Neural crest cell (in vitro differentiated cells): ENCODE results near the gene TRPM2. TPM values are rescaled to one million over a fixed set of nuclear protein-coding genes. Genes with fewer than 3 reads are reported as not detected.

Experiments
- DNase-seq: peaks from one replicate; pipeline ENCODE4 v3.0.0; 2021; ENCODE audit warnings: low read depth, mixed read lengths, low spot score
- H3K27ac Mint-ChIP-seq: one replicate; pipeline ENCODE4 v1.8.0; 2021; ENCODE audit warnings: mild to moderate bottlenecking, mixed read lengths; ENCODE audit not compliant: unreplicated experiment
- H3K27me3 Mint-ChIP-seq: 2 replicates; pipeline ENCODE4 v1.8.0; 2021; ENCODE audit warnings: low read depth, mild to moderate bottlenecking, mixed read lengths
- H3K36me3 Mint-ChIP-seq: 2 replicates; pipeline ENCODE4 v1.8.0; 2021; ENCODE audit warnings: low read depth, mild to moderate bottlenecking, mixed read lengths
- H3K4me1 Mint-ChIP-seq: 2 replicates; pipeline ENCODE4 v1.8.0; 2021; ENCODE audit warnings: mixed read lengths
- H3K4me3 Mint-ChIP-seq: one replicate; pipeline ENCODE4 v1.8.0; 2021; ENCODE audit warnings: mild to moderate bottlenecking, mixed read lengths
- H3K9me3 Mint-ChIP-seq: 2 replicates; pipeline ENCODE4 v1.8.0; 2021; ENCODE audit warnings: mixed read lengths
- CTCF ChIP-seq: fragments of 200-600 bp; sonication (generic); conservative IDR thresholded peaks from 2 replicates; pipeline ENCODE4 v1.5.0; 2021; ENCODE audit warnings: antibody characterized with exemption, mild to moderate bottlenecking
- total RNA-seq: library from RNA; stranded (reverse); gene quantifications from 2 replicates; pipeline ENCODE4 v1.2.1, GENCODE V29; 2021

TRPM2 gene
- total RNA-seq, 1 donor from 2014 or later = not detected

DNA sequence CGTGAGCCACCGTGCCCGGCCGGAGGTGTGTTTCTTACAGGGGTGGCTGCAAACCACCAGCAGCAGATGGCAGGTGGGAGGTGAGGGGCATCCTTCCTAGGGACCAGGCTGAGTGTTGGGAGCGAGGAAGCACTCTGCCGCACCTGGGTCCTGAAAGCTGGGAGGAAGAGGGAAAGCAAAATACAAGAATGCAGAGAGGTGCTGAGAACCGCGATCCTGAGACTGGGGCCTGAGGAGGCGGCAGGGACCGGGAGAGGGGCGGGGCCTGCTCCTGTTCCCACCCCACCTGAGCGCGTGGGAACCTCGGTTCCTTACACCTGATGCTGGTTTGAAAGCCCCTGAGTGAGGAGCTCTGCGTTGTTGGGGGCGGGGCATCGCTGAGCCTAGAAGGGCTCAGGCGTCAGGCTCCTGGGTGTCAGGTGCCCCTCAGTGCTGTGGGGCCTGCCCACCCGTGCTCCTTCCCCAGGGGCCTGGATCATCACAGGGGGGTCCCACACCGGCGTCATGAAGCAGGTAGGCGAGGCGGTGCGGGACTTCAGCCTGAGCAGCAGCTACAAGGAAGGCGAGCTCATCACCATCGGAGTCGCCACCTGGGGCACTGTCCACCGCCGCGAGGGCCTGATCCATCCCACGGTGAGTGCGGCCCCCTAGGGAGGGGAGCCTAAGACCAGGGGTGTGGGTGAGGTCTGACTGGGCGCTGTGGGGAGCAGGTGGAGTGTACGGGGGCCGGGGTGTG lies 15.5 kb downstream of the TRPM2 start:
- no peak for DNase-seq
- Mint-ChIP-seq H3K4me3 (no peak overlapping the region), H3K36me3 (no peaks in the 10 kb centered on the region), H3K4me1 (no peaks in the 10 kb centered on the region), H3K27me3 (peaks cover 32% of the 10 kb centered on the region), H3K27ac (no peak overlapping the region), H3K9me3 (no peaks in the 10 kb centered on the region)
- no peak for TF ChIP-seq CTCF

- no peak overlapping the region for H3K4me3 Mint-ChIP-seq
- peaks cover 35% of the 10 kb centered on the region for H3K27me3 Mint-ChIP-seq
- TF ChIP-seq CTCF = no peak
- no peaks in the 10 kb centered on the region for H3K9me3 Mint-ChIP-seq
- peak; percentile 45 for DNase-seq
- H3K36me3 Mint-ChIP-seq = no peaks in the 10 kb centered on the region
- H3K4me1 Mint-ChIP-seq = no peaks in the 10 kb centered on the region
- H3K27ac Mint-ChIP-seq = no peak overlapping the region
Observed at GRCh38 chr21:44370027-44370735, 16.8 kb downstream of the TRPM2 start.

- TF ChIP-seq CTCF = no peak
- Mint-ChIP-seq H3K4me3 (no peak overlapping the region), H3K27ac (no peak overlapping the region), H3K9me3 (no peaks in the 10 kb centered on the region), H3K27me3 (peaks cover 36% of the 10 kb centered on the region), H3K4me1 (no peaks in the 10 kb centered on the region), H3K36me3 (no peaks in the 10 kb centered on the region)
- DNase-seq = no peak
Observed at GRCh38 chr21:44370786-44371410, 17.5 kb downstream of the TRPM2 start.

DNA sequence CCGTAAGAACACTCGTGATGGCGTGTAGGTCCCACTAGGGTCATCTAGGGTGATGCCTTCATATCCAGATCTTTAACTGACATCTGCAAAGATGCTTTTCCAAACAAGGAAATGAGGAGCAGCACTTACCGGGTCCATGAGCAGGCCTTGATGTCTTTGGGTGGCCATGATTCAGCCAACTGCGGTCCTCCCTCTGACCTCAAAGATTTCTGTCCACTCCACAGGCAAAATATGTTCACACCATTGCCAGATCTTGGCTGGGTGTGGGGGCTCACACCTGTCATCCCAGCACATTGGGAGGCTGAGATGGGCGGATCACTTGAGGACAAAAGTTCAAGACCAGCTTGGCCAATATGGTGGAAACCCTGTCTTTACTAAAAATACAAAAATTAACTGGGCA lies 18.2 kb downstream of the TRPM2 start:
- Mint-ChIP-seq H3K4me1 (no peaks in the 10 kb centered on the region), H3K27ac (no peak overlapping the region), H3K27me3 (peaks cover 36% of the 10 kb centered on the region), H3K36me3 (no peaks in the 10 kb centered on the region), H3K4me3 (no peak overlapping the region), H3K9me3 (no peaks in the 10 kb centered on the region)
- no peak for TF ChIP-seq CTCF
- DNase-seq = no peak

DNA sequence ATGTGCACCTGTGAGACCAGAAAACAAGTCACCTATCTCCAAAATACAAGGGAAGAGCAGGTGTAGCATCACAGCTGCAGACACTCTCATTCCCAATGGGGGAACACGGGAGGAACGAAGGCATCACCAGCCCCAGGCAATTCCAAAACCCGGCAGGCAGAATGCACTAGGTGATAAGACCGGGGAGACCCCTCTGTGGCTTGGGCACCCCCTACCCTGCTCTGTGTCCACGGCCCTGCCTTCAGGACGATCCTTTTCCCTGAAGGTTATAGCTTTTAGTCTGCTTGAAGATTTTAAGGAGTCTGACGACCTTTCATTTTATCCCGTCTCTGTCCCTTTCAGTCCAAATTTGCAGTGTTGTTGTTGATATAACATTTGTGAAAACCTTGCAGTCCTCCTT lies 19.2 kb downstream of the TRPM2 start:
- no peaks in the 10 kb centered on the region for H3K9me3 Mint-ChIP-seq
- H3K27me3 Mint-ChIP-seq = peaks cover 36% of the 10 kb centered on the region
- no peaks in the 10 kb centered on the region for H3K36me3 Mint-ChIP-seq
- no peaks in the 10 kb centered on the region for H3K4me1 Mint-ChIP-seq
- no peak overlapping the region for H3K27ac Mint-ChIP-seq
- TF ChIP-seq CTCF = no peak
- DNase-seq = no peak
- H3K4me3 Mint-ChIP-seq = no peak overlapping the region
